SK-N-SH treated with all-trans-retinoic acid at 6 μM for 48 hours (cell line): Measurements from ENCODE around the gene EHD4.
A peak's percentile ranks its signal among the peaks of the same experiment; 100 is the strongest.

Experiments used
- ATAC-seq: fragments of 200-7000 bp; cut with Tn5 transposase; 3 replicates; pipeline ENCODE4 v1.9.1; 2020; ENCODE audit warnings: mild to moderate bottlenecking, moderate library complexity
- BACH2 ChIP-seq: fragments of 250-450 bp; sonication (Bioruptor Pico); IDR thresholded peaks from 2 replicates; pipeline ENCODE4 v1.9.0; 2021; ENCODE audit warnings: mild to moderate bottlenecking, borderline replicate concordance
- GLIS3 ChIP-seq: fragments of 250-450 bp; sonication (Bioruptor Pico); IDR thresholded peaks from 2 replicates; pipeline ENCODE4 v1.5.0; 2020; ENCODE audit warnings: mild to moderate bottlenecking, moderate library complexity
- ISL1 ChIP-seq: fragments of 250-450 bp; sonication (Bioruptor Pico); IDR thresholded peaks from 2 replicates; pipeline ENCODE4 v2.1.2; 2022; ENCODE audit warnings: mild to moderate bottlenecking, moderate library complexity
- OSR1 ChIP-seq: fragments of 250-450 bp; sonication (Bioruptor Pico); IDR thresholded peaks from 2 replicates; pipeline ENCODE4 v1.8.0; 2022; ENCODE audit warnings: moderate library complexity, mild to moderate bottlenecking, inconsistent platforms
- PATZ1 ChIP-seq: fragments of 250-450 bp; sonication (Bioruptor Pico); IDR thresholded peaks from 2 replicates; pipeline ENCODE4 v1.8.0; 2020; ENCODE audit warnings: mild to moderate bottlenecking, moderate library complexity, borderline replicate concordance
- TCF4 ChIP-seq: fragments of 250-450 bp; sonication (Bioruptor Pico); IDR thresholded peaks from 2 replicates; pipeline ENCODE4 v1.8.0; 2021; ENCODE audit warnings: mild to moderate bottlenecking, moderate library complexity, borderline replicate concordance
- TOX ChIP-seq: fragments of 250-450 bp; sonication (Bioruptor Pico); IDR thresholded peaks from 2 replicates; pipeline ENCODE4 v1.8.0; 2021; ENCODE audit warnings: mild to moderate bottlenecking, moderate library complexity, borderline replicate concordance
- ZFP3 ChIP-seq: fragments of 250-450 bp; sonication (Bioruptor Pico); IDR thresholded peaks from 2 replicates; pipeline ENCODE4 v1.5.0; 2020; ENCODE audit warnings: mild to moderate bottlenecking, moderate library complexity
- ZFP30 ChIP-seq: fragments of 450-650 bp; formaldehyde crosslinking; IDR thresholded peaks from 2 replicates; pipeline ENCODE4 v1.5.0; 2022; ENCODE audit warnings: mild to moderate bottlenecking, moderate library complexity
- TF ChIP-seq, protein P1 (sequence below): fragments of 250-450 bp; sonication (Bioruptor Pico); IDR thresholded peaks from 2 replicates; pipeline ENCODE4 v1.5.0; 2020; ENCODE audit warnings: mild to moderate bottlenecking, moderate library complexity
- TF ChIP-seq, protein P2 (sequence below): fragments of 250-450 bp; sonication (Bioruptor Pico); IDR thresholded peaks from 2 replicates; pipeline ENCODE4 v1.5.1; 2020; ENCODE audit warnings: low read depth, mild to moderate bottlenecking, moderate library complexity

Gene EHD4

DNA sequence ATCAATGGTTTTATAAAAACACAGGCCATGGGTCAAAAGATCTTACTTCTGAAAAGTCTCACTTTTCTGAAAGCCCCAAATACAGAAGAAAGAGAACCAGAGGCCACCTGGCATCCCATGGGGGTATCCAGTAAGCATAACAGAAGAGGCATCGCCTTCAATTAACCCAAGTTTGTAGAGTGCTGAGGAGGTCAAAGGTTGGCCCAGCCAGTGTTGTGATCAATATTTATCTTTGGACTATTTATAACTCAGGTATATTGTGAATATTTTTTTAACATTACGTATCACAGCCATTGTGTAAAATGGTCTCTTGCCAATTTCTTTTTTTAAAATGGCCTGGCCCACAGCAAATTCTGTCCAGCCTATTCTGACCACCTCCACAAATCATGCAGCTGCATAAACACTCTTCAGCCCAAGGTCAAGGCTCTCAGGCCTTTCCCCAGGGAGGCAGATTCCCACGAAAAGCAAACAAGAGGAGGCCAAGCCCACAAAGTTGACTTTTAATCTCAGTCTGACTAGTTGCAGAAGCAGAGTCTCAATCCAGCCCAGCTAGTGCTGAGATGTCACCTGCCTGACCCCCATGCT lies 52.3 kb downstream of the EHD4 start (continued):
- TF ChIP-seq, protein P1, sequence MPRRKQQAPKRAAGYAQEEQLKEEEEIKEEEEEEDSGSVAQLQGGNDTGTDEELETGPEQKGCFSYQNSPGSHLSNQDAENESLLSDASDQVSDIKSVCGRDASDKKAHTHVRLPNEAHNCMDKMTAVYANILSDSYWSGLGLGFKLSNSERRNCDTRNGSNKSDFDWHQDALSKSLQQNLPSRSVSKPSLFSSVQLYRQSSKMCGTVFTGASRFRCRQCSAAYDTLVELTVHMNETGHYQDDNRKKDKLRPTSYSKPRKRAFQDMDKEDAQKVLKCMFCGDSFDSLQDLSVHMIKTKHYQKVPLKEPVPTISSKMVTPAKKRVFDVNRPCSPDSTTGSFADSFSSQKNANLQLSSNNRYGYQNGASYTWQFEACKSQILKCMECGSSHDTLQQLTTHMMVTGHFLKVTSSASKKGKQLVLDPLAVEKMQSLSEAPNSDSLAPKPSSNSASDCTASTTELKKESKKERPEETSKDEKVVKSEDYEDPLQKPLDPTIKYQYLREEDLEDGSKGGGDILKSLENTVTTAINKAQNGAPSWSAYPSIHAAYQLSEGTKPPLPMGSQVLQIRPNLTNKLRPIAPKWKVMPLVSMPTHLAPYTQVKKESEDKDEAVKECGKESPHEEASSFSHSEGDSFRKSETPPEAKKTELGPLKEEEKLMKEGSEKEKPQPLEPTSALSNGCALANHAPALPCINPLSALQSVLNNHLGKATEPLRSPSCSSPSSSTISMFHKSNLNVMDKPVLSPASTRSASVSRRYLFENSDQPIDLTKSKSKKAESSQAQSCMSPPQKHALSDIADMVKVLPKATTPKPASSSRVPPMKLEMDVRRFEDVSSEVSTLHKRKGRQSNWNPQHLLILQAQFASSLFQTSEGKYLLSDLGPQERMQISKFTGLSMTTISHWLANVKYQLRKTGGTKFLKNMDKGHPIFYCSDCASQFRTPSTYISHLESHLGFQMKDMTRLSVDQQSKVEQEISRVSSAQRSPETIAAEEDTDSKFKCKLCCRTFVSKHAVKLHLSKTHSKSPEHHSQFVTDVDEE (CRISPR knock-in tag): no peak
- TF ChIP-seq, protein P2, sequence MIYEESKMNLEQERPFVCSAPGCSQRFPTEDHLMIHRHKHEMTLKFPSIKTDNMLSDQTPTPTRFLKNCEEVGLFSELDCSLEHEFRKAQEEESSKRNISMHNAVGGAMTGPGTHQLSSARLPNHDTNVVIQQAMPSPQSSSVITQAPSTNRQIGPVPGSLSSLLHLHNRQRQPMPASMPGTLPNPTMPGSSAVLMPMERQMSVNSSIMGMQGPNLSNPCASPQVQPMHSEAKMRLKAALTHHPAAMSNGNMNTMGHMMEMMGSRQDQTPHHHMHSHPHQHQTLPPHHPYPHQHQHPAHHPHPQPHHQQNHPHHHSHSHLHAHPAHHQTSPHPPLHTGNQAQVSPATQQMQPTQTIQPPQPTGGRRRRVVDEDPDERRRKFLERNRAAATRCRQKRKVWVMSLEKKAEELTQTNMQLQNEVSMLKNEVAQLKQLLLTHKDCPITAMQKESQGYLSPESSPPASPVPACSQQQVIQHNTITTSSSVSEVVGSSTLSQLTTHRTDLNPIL (CRISPR knock-in tag): no peak

DNA sequence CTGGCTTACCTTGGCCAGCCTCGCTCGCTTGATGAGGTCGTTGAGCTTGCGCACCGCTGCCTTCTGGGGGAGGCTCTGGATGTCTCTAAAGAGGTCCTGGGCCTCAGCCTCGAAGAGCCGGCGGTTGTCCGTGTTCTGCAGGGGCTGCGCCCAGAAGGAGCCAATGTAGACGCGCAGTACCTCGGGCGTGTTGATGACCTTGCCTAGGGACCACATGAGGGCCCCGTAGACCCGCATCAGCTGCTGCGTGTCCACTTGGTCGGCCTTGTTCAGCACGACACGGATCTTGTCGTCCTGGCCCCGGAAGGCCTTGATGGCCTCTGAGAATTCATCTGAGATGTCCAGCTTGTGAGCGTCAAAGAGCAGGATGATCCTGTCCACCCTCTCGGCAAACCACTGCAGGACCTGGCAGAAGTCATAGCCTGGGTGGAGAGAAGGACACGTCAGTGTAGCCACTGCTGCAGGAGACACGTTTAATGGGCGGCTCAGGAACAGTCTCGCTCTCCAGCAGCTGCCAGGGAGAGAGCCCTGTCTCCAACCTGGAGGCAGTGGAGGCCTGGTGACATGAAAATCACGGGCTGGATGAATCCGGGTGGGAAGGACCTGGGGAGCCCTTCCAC lies 53.0 kb downstream of the EHD4 start:
- ATAC-seq: no peak
- TF ChIP-seq ISL1 (CRISPR knock-in tag): no peak
- no peak for TF ChIP-seq ZFP30 (CRISPR knock-in tag)
- no peak for TF ChIP-seq TCF4 (CRISPR knock-in tag)
- no peak for TF ChIP-seq OSR1 (CRISPR knock-in tag)
- TF ChIP-seq BACH2 (CRISPR knock-in tag): no peak
- TF ChIP-seq GLIS3: no peak

- no peak; the same call in 2 of the 3 replicates for ATAC-seq
- no peak for TF ChIP-seq TOX (CRISPR knock-in tag)
- TF ChIP-seq BACH2 (CRISPR knock-in tag): no peak
- no peak for TF ChIP-seq TCF4 (CRISPR knock-in tag)
- TF ChIP-seq ZFP3 (CRISPR knock-in tag): no peak
- TF ChIP-seq PATZ1 (CRISPR knock-in tag): no peak
- no peak for TF ChIP-seq ISL1 (CRISPR knock-in tag)
- TF ChIP-seq, protein P2 (CRISPR knock-in tag): no peak
These were observed 53.7 kb downstream of the EHD4 start for GRCh38 chr15:41918506-41919126.

- peak; percentile 81 for ATAC-seq
- TF ChIP-seq, protein P1 (CRISPR knock-in tag): no peak
These were observed 54.5 kb downstream of the EHD4 start for GRCh38 chr15:41917767-41918430.
